Measurements from ENCODE around the gene CCDC61. TPM values are rescaled to one million over a fixed set of nuclear protein-coding genes. Genes with fewer than 3 reads are reported as not detected.
A peak's percentile ranks its signal among the peaks of the same experiment; 100 is the strongest.

Gene CCDC61
- total RNA-seq, 1 donor: 3.6 TPM

GRCh38 chr19:45995715-45996385, 583 bp downstream of the CCDC61 start:
- Histone ChIP-seq H3K4me2 (ENCODE audit: insufficient read depth, low read length) (peak overlapping the region; percentile 82), H2AFZ (ENCODE audit: low read length) (peak overlapping the region; percentile 87), H3K27me3 (ENCODE audit: insufficient read depth, low read length) (no peaks in the 10 kb centered on the region), H3K27ac (ENCODE audit: low read depth, low read length) (peak overlapping the region; percentile 72), H3K79me2 (ENCODE audit: insufficient read depth, low read length) (peaks cover 19% of the 10 kb centered on the region), H3K4me3 (ENCODE audit: insufficient read depth, low read length) (peak overlapping the region; percentile 83), H3K36me3 (ENCODE audit: insufficient read depth, low read length) (peaks cover 4% of the 10 kb centered on the region), H3K4me1 (ENCODE audit: insufficient read depth, low read length) (peaks cover 24% of the 10 kb centered on the region), H4K20me1 (ENCODE audit: insufficient read depth, low read length) (peaks cover 18% of the 10 kb centered on the region), H3K9me3 (ENCODE audit: low read depth, low read length) (no peaks in the 10 kb centered on the region)
- no peak for TF ChIP-seq CTCF (IDR thresholded peaks at IDR 0.05; ENCODE audit: extremely low read depth, low read depth, low read length)
- DNase-seq (ENCODE audit: insufficient read length, low spot score, missing footprints): no peak

GRCh38 chr19:45996933-45997332, 1.7 kb downstream of the CCDC61 start:
- TF ChIP-seq CTCF (IDR thresholded peaks at IDR 0.05; ENCODE audit: extremely low read depth, low read depth, low read length): no peak

GRCh38 chr19:45998834-45999233, 3.6 kb downstream of the CCDC61 start:
- no peak overlapping the region for H3K4me3 ChIP-seq (ENCODE audit: insufficient read depth, low read length)
- peaks cover 24% of the 10 kb centered on the region for H3K4me1 ChIP-seq (ENCODE audit: insufficient read depth, low read length)
- H3K4me2 ChIP-seq (ENCODE audit: insufficient read depth, low read length): no peak overlapping the region
- H2AFZ ChIP-seq (ENCODE audit: low read length): no peak overlapping the region
- peaks cover 18% of the 10 kb centered on the region for H4K20me1 ChIP-seq (ENCODE audit: insufficient read depth, low read length)
- no peak for DNase-seq (ENCODE audit: insufficient read length, low spot score, missing footprints)
- no peak for TF ChIP-seq CTCF (IDR thresholded peaks at IDR 0.05; ENCODE audit: extremely low read depth, low read depth, low read length)
- H3K9me3 ChIP-seq (ENCODE audit: low read depth, low read length): no peaks in the 10 kb centered on the region
- H3K79me2 ChIP-seq (ENCODE audit: insufficient read depth, low read length): peaks cover 19% of the 10 kb centered on the region
- peaks cover 4% of the 10 kb centered on the region for H3K36me3 ChIP-seq (ENCODE audit: insufficient read depth, low read length)
- no peaks in the 10 kb centered on the region for H3K27me3 ChIP-seq (ENCODE audit: insufficient read depth, low read length)
- no peak overlapping the region for H3K27ac ChIP-seq (ENCODE audit: low read depth, low read length)

More at GRCh38 chr19:45996933-45997332, 1.7 kb downstream of the CCDC61 start:
- Histone ChIP-seq H3K4me3 (ENCODE audit: insufficient read depth, low read length) (no peak overlapping the region), H3K27ac (ENCODE audit: low read depth, low read length) (no peak overlapping the region), H3K79me2 (ENCODE audit: insufficient read depth, low read length) (peaks cover 19% of the 10 kb centered on the region), H2AFZ (ENCODE audit: low read length) (no peak overlapping the region), H3K4me1 (ENCODE audit: insufficient read depth, low read length) (peaks cover 24% of the 10 kb centered on the region), H3K36me3 (ENCODE audit: insufficient read depth, low read length) (peaks cover 4% of the 10 kb centered on the region), H3K4me2 (ENCODE audit: insufficient read depth, low read length) (no peak overlapping the region), H4K20me1 (ENCODE audit: insufficient read depth, low read length) (peaks cover 18% of the 10 kb centered on the region), H3K9me3 (ENCODE audit: low read depth, low read length) (no peaks in the 10 kb centered on the region), H3K27me3 (ENCODE audit: insufficient read depth, low read length) (no peaks in the 10 kb centered on the region)
- no peak for DNase-seq (ENCODE audit: insufficient read length, low spot score, missing footprints)

GRCh38 chr19:45999653-46000121, 4.4 kb downstream of the CCDC61 start:
- Histone ChIP-seq H3K4me2 (ENCODE audit: insufficient read depth, low read length) (peak overlapping the region; percentile 43), H4K20me1 (ENCODE audit: insufficient read depth, low read length) (peaks cover 18% of the 10 kb centered on the region), H3K4me3 (ENCODE audit: insufficient read depth, low read length) (no peak overlapping the region)

More at GRCh38 chr19:45999653-46000121, 4.4 kb downstream of the CCDC61 start:
- H3K9me3 ChIP-seq (ENCODE audit: low read depth, low read length): no peaks in the 10 kb centered on the region
- no peak for TF ChIP-seq CTCF (IDR thresholded peaks at IDR 0.05; ENCODE audit: extremely low read depth, low read depth, low read length)
- no peak for DNase-seq (ENCODE audit: insufficient read length, low spot score, missing footprints)
- no peaks in the 10 kb centered on the region for H3K27me3 ChIP-seq (ENCODE audit: insufficient read depth, low read length)
- H3K27ac ChIP-seq (ENCODE audit: low read depth, low read length): no peak overlapping the region
- peaks cover 19% of the 10 kb centered on the region for H3K4me1 ChIP-seq (ENCODE audit: insufficient read depth, low read length)
- no peak overlapping the region for H2AFZ ChIP-seq (ENCODE audit: low read length)
- H3K79me2 ChIP-seq (ENCODE audit: insufficient read depth, low read length): peaks cover 19% of the 10 kb centered on the region
- H3K36me3 ChIP-seq (ENCODE audit: insufficient read depth, low read length): peaks cover 4% of the 10 kb centered on the region
